BLaER1 treated with 17β-estradiol and CSF1 and Interleukin-3, amounts not matched to agents 10 nM and 100 nM (cell line): ENCODE measurements around the gene MTUS2.
A peak's percentile ranks its signal among the peaks of the same experiment; 100 is the strongest.

Experiments
- H3K27ac ChIP-seq, 11 experiments: shearing (Covaris generic); formaldehyde crosslinking; 2 replicates each; pipeline ENCODE4 v1.8.1; 2022
- H3K27me3 ChIP-seq, 11 experiments: shearing (Covaris generic); formaldehyde crosslinking; 2 replicates each; pipeline ENCODE4 v1.8.1; 2022
- H3K36me3 ChIP-seq, 11 experiments: shearing (Covaris generic); formaldehyde crosslinking; 2 replicates each; pipeline ENCODE4 v1.8.1; 2022
- H3K4me1 ChIP-seq, 10 experiments: shearing (Covaris generic); formaldehyde crosslinking; 2 replicates each; pipeline ENCODE4 v1.8.1; 2022
- H3K4me2 ChIP-seq, 11 experiments: shearing (Covaris generic); formaldehyde crosslinking; 2 replicates each; pipeline ENCODE4 v1.8.1; 2022
- H3K4me3 ChIP-seq, 10 experiments: shearing (Covaris generic); formaldehyde crosslinking; 2 replicates each; pipeline ENCODE4 v1.8.1; 2022
- H3K9ac ChIP-seq, 11 experiments: shearing (Covaris generic); formaldehyde crosslinking; 2 replicates each; pipeline ENCODE4 v1.8.1; 2022
- H3K9me3 ChIP-seq, 11 experiments: shearing (Covaris generic); formaldehyde crosslinking; replicated peaks in 1 of 11; 2 replicates each; pipeline ENCODE4 v1.8.1; 2022
- H4K20me1 ChIP-seq, 11 experiments: shearing (Covaris generic); formaldehyde crosslinking; 2 replicates each; pipeline ENCODE4 v1.8.1; 2022
- Cebpa-rat ChIP-seq, 11 experiments: shearing (Covaris generic); IDR thresholded peaks; 2 replicates each; pipeline ENCODE4 v1.8.1; 2022

Gene MTUS2

GRCh38 chr13:29137995-29138394 lies 317.9 kb downstream of the MTUS2 start:
- Histone ChIP-seq H3K9ac (no peak overlapping the region), H3K4me1 (peaks cover 5 to 23% (median 13%) of the 10 kb centered on the region in 10 experiments; a peak in 17 of 20 replicates), H3K4me3 (no peak overlapping the region), H3K9me3 (peaks cover 0 to 16% (median 4%) of the 10 kb centered on the region in 11 experiments; a peak in 8 of 22 replicates), H4K20me1 (no peaks in the 10 kb centered on the region), H3K4me2 (peak overlapping the region in 1 of 11 experiments; percentile 24; a peak in 1 of 22 replicates), H3K27me3 (no peaks in the 10 kb centered on the region), H3K36me3 (no peaks in the 10 kb centered on the region), H3K27ac (no peak overlapping the region)
- TF ChIP-seq Cebpa-rat (IDR thresholded peaks at IDR 0.05), result no peak

DNA sequence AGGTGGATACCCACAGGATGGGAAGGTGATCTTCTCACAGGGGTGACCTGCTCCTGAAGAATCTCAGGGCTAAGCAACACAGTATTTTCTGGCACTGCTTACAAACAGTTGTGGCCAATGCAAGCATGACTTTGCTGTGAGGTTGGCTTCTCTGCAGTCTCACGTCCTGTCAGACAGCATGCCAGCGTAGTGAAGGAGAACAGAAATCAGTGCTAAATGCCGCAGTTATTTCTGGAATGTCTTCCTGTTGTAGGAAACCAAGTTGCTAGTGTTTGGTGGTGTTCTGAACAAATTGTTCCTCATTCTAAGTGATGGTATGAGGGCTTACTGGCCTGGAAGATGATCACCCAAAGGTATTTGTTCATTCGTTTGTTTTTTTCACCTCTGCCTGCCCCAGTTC lies 320.1 kb downstream of the MTUS2 start:
- TF ChIP-seq Cebpa-rat (IDR thresholded peaks at IDR 0.05), result no peak
- Histone ChIP-seq H3K27me3 (no peaks in the 10 kb centered on the region), H3K4me2 (peak overlapping the region in 10 of 11 experiments; percentile 4 to 75 (median 28); a peak in 17 of 22 replicates), H4K20me1 (no peaks in the 10 kb centered on the region), H3K9me3 (peaks cover 0 to 16% (median 4%) of the 10 kb centered on the region in 11 experiments; a peak in 8 of 22 replicates), H3K9ac (no peak overlapping the region), H3K4me1 (peaks cover 5 to 23% (median 12%) of the 10 kb centered on the region in 10 experiments; a peak in 17 of 20 replicates), H3K36me3 (no peaks in the 10 kb centered on the region), H3K27ac (no peak overlapping the region), H3K4me3 (no peak overlapping the region)

- no peaks in the 10 kb centered on the region for H4K20me1 ChIP-seq
- H3K36me3 ChIP-seq, result no peaks in the 10 kb centered on the region
- H3K4me1 ChIP-seq, result peaks cover 5 to 19% (median 12%) of the 10 kb centered on the region in 10 experiments; a peak in 17 of 20 replicates
- H3K27ac ChIP-seq, result no peak overlapping the region
- TF ChIP-seq Cebpa-rat (IDR thresholded peaks at IDR 0.05), result no peak
- H3K9me3 ChIP-seq, result peaks cover 0 to 2% (median 0%) of the 10 kb centered on the region in 11 experiments; a peak in 2 of 22 replicates
- no peak overlapping the region for H3K4me2 ChIP-seq
- no peaks in the 10 kb centered on the region for H3K27me3 ChIP-seq
- H3K9ac ChIP-seq, result no peak overlapping the region
- H3K4me3 ChIP-seq, result no peak overlapping the region
Measured at GRCh38 chr13:29143847-29144246, 323.7 kb downstream of the MTUS2 start.

- Histone ChIP-seq H3K9ac (no peak overlapping the region), H3K36me3 (no peaks in the 10 kb centered on the region), H3K4me2 (no peak overlapping the region), H3K9me3 (peaks cover 6 to 24% (median 14%) of the 10 kb centered on the region in 11 experiments; a peak in 16 of 22 replicates), H3K4me1 (no peaks in the 10 kb centered on the region), H4K20me1 (no peaks in the 10 kb centered on the region), H3K4me3 (no peak overlapping the region), H3K27me3 (no peaks in the 10 kb centered on the region), H3K27ac (no peak overlapping the region)
- TF ChIP-seq Cebpa-rat (IDR thresholded peaks at IDR 0.05), result no peak
Measured at GRCh38 chr13:29154390-29154789, 334.3 kb downstream of the MTUS2 start.

GRCh38 chr13:29156136-29156535 lies 336.0 kb downstream of the MTUS2 start:
- H3K9me3 ChIP-seq, result peaks cover 6 to 18% (median 12%) of the 10 kb centered on the region in 11 experiments; a peak in 16 of 22 replicates
- no peak overlapping the region for H3K4me3 ChIP-seq
- no peak overlapping the region for H3K4me2 ChIP-seq
- no peaks in the 10 kb centered on the region for H3K27me3 ChIP-seq
- TF ChIP-seq Cebpa-rat (IDR thresholded peaks at IDR 0.05), result 0 out of 22 replicates have a peak, but pooled peaks of 1 of the 11 experiments have one; percentile 15
- peaks cover 0 to 7% (median 0%) of the 10 kb centered on the region in 10 experiments; a peak in 5 of 20 replicates for H3K4me1 ChIP-seq
- no peaks in the 10 kb centered on the region for H4K20me1 ChIP-seq
- no peaks in the 10 kb centered on the region for H3K36me3 ChIP-seq
- H3K9ac ChIP-seq, result no peak overlapping the region
- no peak overlapping the region for H3K27ac ChIP-seq

- TF ChIP-seq Cebpa-rat (IDR thresholded peaks at IDR 0.05), result no peak
- H3K9me3 ChIP-seq, result no peaks in the 10 kb centered on the region
Measured at GRCh38 chr13:29159871-29160270, 339.7 kb downstream of the MTUS2 start.

GRCh38 chr13:29160862-29161261 lies 340.7 kb downstream of the MTUS2 start:
- H3K4me3 ChIP-seq, result no peak overlapping the region
- TF ChIP-seq Cebpa-rat (IDR thresholded peaks at IDR 0.05), result no peak
- no peak overlapping the region for H3K9ac ChIP-seq
- H3K9me3 ChIP-seq, result no peaks in the 10 kb centered on the region
- H3K4me1 ChIP-seq, result peaks cover 0 to 35% (median 8%) of the 10 kb centered on the region in 10 experiments; a peak in 11 of 20 replicates
- H3K27me3 ChIP-seq, result no peaks in the 10 kb centered on the region
- H3K36me3 ChIP-seq, result no peaks in the 10 kb centered on the region
- peak overlapping the region in 4 of 11 experiments; percentile 16 to 33 (median 24); a peak in 2 of 22 replicates for H3K4me2 ChIP-seq
- no peaks in the 10 kb centered on the region for H4K20me1 ChIP-seq
- no peak overlapping the region for H3K27ac ChIP-seq

More at GRCh38 chr13:29159871-29160270, 339.7 kb downstream of the MTUS2 start:
- H3K9ac ChIP-seq, result no peak overlapping the region
- no peaks in the 10 kb centered on the region for H4K20me1 ChIP-seq
- peaks cover 0 to 25% (median 0%) of the 10 kb centered on the region in 10 experiments; a peak in 8 of 20 replicates for H3K4me1 ChIP-seq
- H3K4me3 ChIP-seq, result no peak overlapping the region
- no peaks in the 10 kb centered on the region for H3K36me3 ChIP-seq
- no peak overlapping the region for H3K4me2 ChIP-seq
- no peaks in the 10 kb centered on the region for H3K27me3 ChIP-seq
- no peak overlapping the region for H3K27ac ChIP-seq

DNA sequence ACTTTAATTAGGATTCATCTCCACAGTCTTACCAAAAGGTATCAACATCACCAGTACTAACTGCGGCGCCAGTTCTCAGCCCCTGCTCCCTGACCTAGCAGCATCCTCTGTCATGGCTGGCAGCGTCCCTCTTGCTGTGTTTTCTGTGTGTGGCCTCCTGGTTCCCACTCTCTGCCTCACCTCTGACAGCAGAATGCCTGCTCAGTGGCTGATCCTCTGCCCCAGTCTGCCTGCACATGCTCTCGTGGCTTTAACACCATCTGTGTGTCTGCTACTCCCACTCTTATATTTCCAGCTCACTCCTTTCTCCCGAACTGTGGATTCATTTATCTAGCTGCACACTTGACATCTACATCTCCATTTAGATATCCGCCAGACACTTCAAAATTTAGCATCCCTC lies 341.5 kb downstream of the MTUS2 start:
- H3K4me3 ChIP-seq, result no peak overlapping the region
- H3K27ac ChIP-seq, result peak overlapping the region in 1 of 11 experiments; percentile 20; a peak in 1 of 22 replicates
- TF ChIP-seq Cebpa-rat (IDR thresholded peaks at IDR 0.05), result no peak

GRCh38 chr13:29162638-29163235 lies 342.6 kb downstream of the MTUS2 start:
- Histone ChIP-seq H4K20me1 (no peaks in the 10 kb centered on the region), H3K9ac (no peak overlapping the region), H3K9me3 (no peaks in the 10 kb centered on the region), H3K4me3 (no peak overlapping the region), H3K27ac (no peak overlapping the region), H3K4me1 (peaks cover 0 to 43% (median 12%) of the 10 kb centered on the region in 10 experiments; a peak in 11 of 20 replicates), H3K4me2 (no peak overlapping the region), H3K27me3 (no peaks in the 10 kb centered on the region), H3K36me3 (no peaks in the 10 kb centered on the region)
- no peak for TF ChIP-seq Cebpa-rat (IDR thresholded peaks at IDR 0.05)

More for the DNA sequence above, 341.5 kb downstream of the MTUS2 start:
- Histone ChIP-seq H3K4me2 (no peak overlapping the region), H3K9ac (no peak overlapping the region), H3K36me3 (no peaks in the 10 kb centered on the region), H3K4me1 (peaks cover 0 to 43% (median 12%) of the 10 kb centered on the region in 10 experiments; a peak in 11 of 20 replicates), H3K27me3 (no peaks in the 10 kb centered on the region), H3K9me3 (no peaks in the 10 kb centered on the region), H4K20me1 (no peaks in the 10 kb centered on the region)
